ENCODE results near the gene FSHR. TPM values are rescaled to one million over a fixed set of nuclear protein-coding genes. Genes with fewer than 3 reads are reported as not detected.

FSHR gene
- total RNA-seq, 1 donor from 2014 or later = not detected

- DNase-seq (ENCODE audit: low spot score) = no peak
These were observed 121.4 kb downstream of the FSHR start for GRCh38 chr2:49032936-49033335.

- DNase-seq (ENCODE audit: low spot score) = no peak
These were observed 122.2 kb downstream of the FSHR start for GRCh38 chr2:49032126-49032525.

- DNase-seq (ENCODE audit: low spot score) = no peak
These were observed 124.9 kb downstream of the FSHR start for GRCh38 chr2:49029406-49029805.

GRCh38 chr2:49028101-49028500 lies 126.2 kb downstream of the FSHR start:
- no peak for DNase-seq (ENCODE audit: low spot score)

- DNase-seq (ENCODE audit: low spot score) = no peak
These were observed 127.6 kb downstream of the FSHR start for GRCh38 chr2:49026706-49027105.

GRCh38 chr2:49021271-49021670 lies 133.0 kb downstream of the FSHR start:
- no peak for DNase-seq (ENCODE audit: low spot score)

- DNase-seq (ENCODE audit: low spot score) = no peak
These were observed 149.1 kb downstream of the FSHR start for GRCh38 chr2:49005261-49005660.

GRCh38 chr2:49004036-49004626 lies 150.2 kb downstream of the FSHR start:
- DNase-seq (ENCODE audit: low spot score) = no peak

- no peak for DNase-seq (ENCODE audit: low spot score)
These were observed 151.1 kb downstream of the FSHR start for GRCh38 chr2:49003201-49003600.

- no peak for DNase-seq (ENCODE audit: low spot score)
These were observed 151.6 kb downstream of the FSHR start for GRCh38 chr2:49002750-49003149.

- no peak for DNase-seq (ENCODE audit: low spot score)
These were observed 153.6 kb downstream of the FSHR start for GRCh38 chr2:49000695-49001094.

- DNase-seq (ENCODE audit: low spot score) = no peak
These were observed 155.9 kb downstream of the FSHR start for GRCh38 chr2:48998449-48998848.

- no peak for DNase-seq (ENCODE audit: low spot score)
These were observed 160.7 kb downstream of the FSHR start for GRCh38 chr2:48993576-48993975.

- no peak for DNase-seq (ENCODE audit: low spot score)
These were observed 162.7 kb downstream of the FSHR start for GRCh38 chr2:48991415-48992131.

- no peak for DNase-seq (ENCODE audit: low spot score)
These were observed 169.4 kb downstream of the FSHR start for GRCh38 chr2:48984922-48985321.

GRCh38 chr2:48983551-48983950 lies 170.8 kb downstream of the FSHR start:
- no peak for DNase-seq (ENCODE audit: low spot score)

GRCh38 chr2:48982887-48983435 lies 171.4 kb downstream of the FSHR start:
- no peak for DNase-seq (ENCODE audit: low spot score)

- no peak for DNase-seq (ENCODE audit: low spot score)
These were observed 173.5 kb downstream of the FSHR start for GRCh38 chr2:48980846-48981245.

- DNase-seq (ENCODE audit: low spot score) = no peak
These were observed 174.6 kb downstream of the FSHR start for GRCh38 chr2:48979691-48980090.

- no peak for DNase-seq (ENCODE audit: low spot score)
These were observed 176.2 kb downstream of the FSHR start for GRCh38 chr2:48978131-48978530.

- no peak for DNase-seq (ENCODE audit: low spot score)
These were observed 182.5 kb downstream of the FSHR start for GRCh38 chr2:48971801-48972200.

- no peak for DNase-seq (ENCODE audit: low spot score)
These were observed 186.3 kb downstream of the FSHR start for GRCh38 chr2:48968011-48968410.

- DNase-seq (ENCODE audit: low spot score) = no peak
These were observed 189.1 kb downstream of the FSHR start for GRCh38 chr2:48965204-48965603.
